Neuron (in vitro differentiated cells): ENCODE data around the gene ARSG.

Experiments
- H2AFZ ChIP-seq: one replicate; pipeline ENCODE4 v1.6.1; 2013; ENCODE audit warnings: low read depth, mild to moderate bottlenecking, inconsistent platforms, low read length, moderate library complexity
- H3K27me3 ChIP-seq: one replicate; pipeline ENCODE4 v1.6.1; 2013; ENCODE audit warnings: low read length; ENCODE audit not compliant: insufficient read depth
- H3K36me3 ChIP-seq: one replicate; pipeline ENCODE4 v1.6.1; 2013; ENCODE audit warnings: low read length; ENCODE audit not compliant: insufficient read depth
- H3K4me1 ChIP-seq: one replicate; pipeline ENCODE4 v1.6.1; 2013; ENCODE audit warnings: low read length; ENCODE audit not compliant: insufficient read depth
- H3K4me3 ChIP-seq: 2 replicates; pipeline ENCODE4 v1.5.1; 2013; ENCODE audit warnings: mild to moderate bottlenecking, low read length, moderate library complexity
- H3K9me3 ChIP-seq: one replicate; pipeline ENCODE4 v1.6.1; 2013; ENCODE audit warnings: low read length

The ARSG gene

DNA sequence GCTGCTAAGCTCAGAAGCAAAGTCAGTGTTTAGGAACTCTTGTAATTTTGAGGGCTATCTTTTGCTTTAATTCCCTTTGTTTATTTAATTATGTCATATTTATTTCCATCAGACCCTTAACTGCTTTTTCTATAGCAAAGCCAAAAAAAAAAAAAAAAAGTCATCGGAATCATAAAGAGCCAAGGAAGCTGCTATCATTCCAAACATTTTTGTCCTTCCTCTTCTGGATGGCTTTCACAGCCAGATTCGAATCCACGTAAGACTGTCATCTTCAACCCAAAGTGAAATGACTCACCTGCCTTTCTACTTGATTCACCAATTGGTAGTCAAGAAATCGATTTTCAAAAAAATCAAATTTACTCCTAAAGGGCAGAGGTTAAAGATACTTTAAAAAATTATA is 127.6 kb downstream of the ARSG start:
- no peak overlapping the region for H3K4me3 ChIP-seq
- H3K27me3 ChIP-seq, result no peaks in the 10 kb centered on the region
- H3K4me1 ChIP-seq, result no peaks in the 10 kb centered on the region
- H3K36me3 ChIP-seq, result peaks cover 22% of the 10 kb centered on the region
- H2AFZ ChIP-seq, result no peak overlapping the region
- peaks cover 2% of the 10 kb centered on the region for H3K9me3 ChIP-seq

DNA sequence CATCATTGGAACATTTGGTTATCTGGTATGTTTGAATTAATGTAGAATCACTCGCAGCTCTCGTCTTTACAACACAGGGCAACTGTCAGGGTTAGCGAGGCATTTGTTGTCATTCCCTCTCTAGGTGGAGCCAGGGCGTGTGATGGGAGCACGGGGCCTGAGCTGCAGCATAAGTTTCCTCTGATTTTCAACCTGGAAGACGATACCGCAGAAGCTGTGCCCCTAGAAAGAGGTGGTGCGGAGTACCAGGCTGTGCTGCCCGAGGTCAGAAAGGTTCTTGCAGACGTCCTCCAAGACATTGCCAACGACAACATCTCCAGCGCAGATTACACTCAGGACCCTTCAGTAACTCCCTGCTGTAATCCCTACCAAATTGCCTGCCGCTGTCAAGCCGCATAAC is 128.8 kb downstream of the ARSG start:
- peaks cover 2% of the 10 kb centered on the region for H3K9me3 ChIP-seq
- H2AFZ ChIP-seq, result no peak overlapping the region
- no peaks in the 10 kb centered on the region for H3K4me1 ChIP-seq
- H3K36me3 ChIP-seq, result peaks cover 25% of the 10 kb centered on the region
- no peak overlapping the region for H3K4me3 ChIP-seq
- no peaks in the 10 kb centered on the region for H3K27me3 ChIP-seq

GRCh38 chr17:68421486-68421885 is 130.2 kb downstream of the ARSG start:
- Histone ChIP-seq H3K36me3 (peaks cover 28% of the 10 kb centered on the region), H3K9me3 (peaks cover 2% of the 10 kb centered on the region), H3K4me1 (no peaks in the 10 kb centered on the region), H3K4me3 (no peak overlapping the region), H2AFZ (no peak overlapping the region), H3K27me3 (no peaks in the 10 kb centered on the region)

GRCh38 chr17:68422821-68423220 is 131.5 kb downstream of the ARSG start:
- no peak overlapping the region for H3K4me3 ChIP-seq
- H3K27me3 ChIP-seq, result no peaks in the 10 kb centered on the region
- peaks cover 2% of the 10 kb centered on the region for H3K9me3 ChIP-seq
- no peaks in the 10 kb centered on the region for H3K4me1 ChIP-seq
- H2AFZ ChIP-seq, result no peak overlapping the region
- H3K36me3 ChIP-seq, result peaks cover 28% of the 10 kb centered on the region

GRCh38 chr17:68423251-68423650 is 132.0 kb downstream of the ARSG start:
- no peaks in the 10 kb centered on the region for H3K4me1 ChIP-seq
- H3K27me3 ChIP-seq, result no peaks in the 10 kb centered on the region
- no peak overlapping the region for H2AFZ ChIP-seq
- peaks cover 2% of the 10 kb centered on the region for H3K9me3 ChIP-seq
- peaks cover 28% of the 10 kb centered on the region for H3K36me3 ChIP-seq
- no peak overlapping the region for H3K4me3 ChIP-seq

DNA sequence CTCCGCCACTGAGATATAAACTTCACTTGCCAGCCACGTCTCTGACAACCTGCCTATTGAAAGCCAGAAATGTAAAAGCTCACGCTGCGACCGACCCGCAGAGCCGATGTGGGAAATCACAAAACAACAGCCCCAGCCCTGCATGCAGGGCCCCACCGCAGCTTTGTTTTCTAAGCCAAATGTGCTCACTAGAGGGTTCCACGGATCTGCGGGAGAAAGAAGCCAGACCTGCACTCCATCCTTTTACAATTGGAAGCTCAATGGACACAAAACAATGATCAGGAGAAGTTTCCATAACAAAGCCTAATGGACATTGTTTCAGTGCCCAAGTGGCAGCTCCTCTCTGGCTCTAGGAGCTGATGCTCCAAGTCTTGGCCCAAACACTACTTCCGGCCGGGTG is 132.9 kb downstream of the ARSG start:
- peaks cover 35% of the 10 kb centered on the region for H3K36me3 ChIP-seq
- H3K27me3 ChIP-seq, result no peaks in the 10 kb centered on the region
- peaks cover 2% of the 10 kb centered on the region for H3K9me3 ChIP-seq
- H3K4me3 ChIP-seq, result no peak overlapping the region
- no peak overlapping the region for H2AFZ ChIP-seq
- H3K4me1 ChIP-seq, result no peaks in the 10 kb centered on the region

DNA sequence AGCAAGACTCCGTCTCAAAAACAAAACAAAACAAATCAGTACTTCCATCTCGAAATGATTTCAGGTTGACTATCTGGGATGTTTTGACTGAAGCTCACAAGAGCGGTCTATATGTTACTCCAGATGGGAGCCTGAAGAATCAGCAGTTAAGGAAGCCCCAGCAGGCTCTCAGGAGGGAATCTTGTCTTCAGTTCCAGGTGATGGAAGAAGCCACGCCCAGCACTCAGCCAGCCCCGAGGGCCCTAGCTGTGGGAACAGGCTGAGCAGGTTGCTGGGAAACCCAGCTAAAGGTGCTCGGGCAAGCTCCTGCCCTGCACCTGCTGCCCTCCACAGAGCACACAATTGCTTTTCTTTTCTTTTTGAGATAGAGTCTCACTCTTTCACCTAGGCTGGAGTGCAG is 133.6 kb downstream of the ARSG start:
- no peaks in the 10 kb centered on the region for H3K9me3 ChIP-seq
- H3K4me3 ChIP-seq, result no peak overlapping the region
- H2AFZ ChIP-seq, result no peak overlapping the region
- H3K4me1 ChIP-seq, result no peaks in the 10 kb centered on the region
- peaks cover 37% of the 10 kb centered on the region for H3K36me3 ChIP-seq
- no peaks in the 10 kb centered on the region for H3K27me3 ChIP-seq

DNA sequence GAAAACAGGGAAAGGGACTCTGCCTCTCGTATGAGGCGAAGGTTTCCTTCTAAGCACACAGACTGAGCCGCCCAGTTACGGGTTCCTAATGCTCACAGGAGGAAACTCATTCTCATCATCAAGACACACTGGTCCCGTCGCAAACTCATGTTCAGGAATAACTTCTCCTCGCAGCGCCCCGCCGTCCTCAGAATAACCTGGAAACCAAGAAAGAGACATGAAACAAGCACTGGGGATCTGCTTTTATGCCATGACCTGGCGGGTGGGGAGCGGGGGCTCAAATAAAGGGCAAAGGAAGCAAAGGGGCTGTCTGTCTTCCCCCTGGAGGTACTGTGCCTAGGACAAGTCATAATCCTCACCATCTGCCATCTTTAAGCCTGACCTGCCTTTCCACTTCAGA is 134.7 kb downstream of the ARSG start:
- no peaks in the 10 kb centered on the region for H3K9me3 ChIP-seq
- H2AFZ ChIP-seq, result no peak overlapping the region
- H3K36me3 ChIP-seq, result peaks cover 38% of the 10 kb centered on the region
- no peaks in the 10 kb centered on the region for H3K27me3 ChIP-seq
- H3K4me3 ChIP-seq, result no peak overlapping the region
- H3K4me1 ChIP-seq, result no peaks in the 10 kb centered on the region

DNA sequence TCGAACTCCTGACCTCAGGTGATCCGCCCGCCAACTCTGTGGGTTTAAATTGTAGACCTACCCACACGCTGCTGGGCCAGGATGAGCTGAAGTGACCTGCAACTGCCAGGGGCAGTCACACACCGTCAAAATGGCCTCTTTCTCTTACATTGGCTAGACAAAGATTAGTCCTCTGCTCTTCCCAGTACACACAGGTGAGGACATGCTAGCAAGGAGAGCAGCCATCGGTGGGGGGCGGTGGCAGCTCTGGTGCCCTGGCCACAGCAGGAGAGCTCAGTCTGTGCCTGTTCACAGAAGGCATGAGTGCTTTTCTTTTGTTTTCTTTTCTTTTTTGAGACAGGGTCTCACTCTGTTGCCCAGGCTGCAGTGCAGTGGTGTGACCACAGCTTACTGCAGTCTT is 136.3 kb downstream of the ARSG start:
- Histone ChIP-seq H3K4me1 (no peaks in the 10 kb centered on the region), H3K27me3 (no peaks in the 10 kb centered on the region), H3K9me3 (no peaks in the 10 kb centered on the region), H3K4me3 (no peak overlapping the region), H3K36me3 (peaks cover 35% of the 10 kb centered on the region), H2AFZ (no peak overlapping the region)

DNA sequence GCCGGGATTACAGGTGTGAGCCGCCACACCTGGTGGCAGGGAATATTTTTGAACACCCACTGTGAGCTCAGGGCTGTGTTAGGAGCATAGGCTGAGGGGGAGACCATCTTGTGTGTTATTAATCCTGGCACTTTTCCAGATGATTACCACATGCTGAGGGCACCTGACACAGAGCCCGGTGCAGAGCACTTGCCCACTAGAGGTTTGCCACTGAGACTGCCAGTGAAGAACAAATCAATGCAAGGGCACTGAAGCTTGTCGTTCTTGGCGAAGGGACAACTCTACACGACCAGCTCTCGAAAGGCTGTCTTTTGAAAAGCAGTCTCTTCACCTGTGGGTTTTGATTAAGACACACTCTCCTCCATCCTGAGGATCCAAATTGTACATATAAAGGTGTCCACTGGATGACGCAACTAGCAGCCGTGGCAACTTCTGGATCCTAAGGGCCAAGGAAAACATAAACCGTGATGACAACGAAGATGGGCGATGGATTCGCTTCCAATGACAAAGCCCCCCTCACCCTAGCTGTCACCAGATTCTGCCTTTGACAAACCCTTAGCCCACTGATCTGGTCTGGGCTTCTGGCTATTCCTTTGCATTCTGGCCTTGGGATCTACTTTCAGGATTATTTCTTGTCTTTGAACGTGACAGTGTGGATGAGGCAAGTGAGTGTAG is 137.3 kb downstream of the ARSG start:
- peaks cover 29% of the 10 kb centered on the region for H3K36me3 ChIP-seq
- H3K9me3 ChIP-seq, result no peaks in the 10 kb centered on the region

DNA sequence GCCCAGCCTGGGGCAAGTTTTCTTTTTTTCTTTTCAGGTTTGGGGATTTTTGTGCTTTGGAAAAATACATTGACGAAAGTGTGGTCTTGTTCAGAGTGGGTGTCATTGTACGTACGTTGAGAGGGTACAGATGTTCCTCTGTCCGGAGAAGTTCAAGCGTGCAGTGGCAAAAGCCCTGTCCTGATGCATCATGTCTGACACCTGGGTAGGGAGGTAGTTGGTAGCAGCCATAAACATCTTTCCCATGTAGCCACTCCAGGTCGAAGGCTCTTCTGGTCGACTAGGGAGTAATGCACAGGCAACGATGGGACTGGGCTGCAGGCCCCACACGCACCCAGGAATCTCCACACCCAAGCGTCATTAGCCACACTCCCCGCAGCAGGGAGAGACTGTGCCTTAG is 138.6 kb downstream of the ARSG start:
- H3K9me3 ChIP-seq, result no peaks in the 10 kb centered on the region
- H3K27me3 ChIP-seq, result no peaks in the 10 kb centered on the region
- peaks cover 31% of the 10 kb centered on the region for H3K36me3 ChIP-seq

More for the DNA sequence above, 137.3 kb downstream of the ARSG start:
- Histone ChIP-seq H3K4me1 (no peaks in the 10 kb centered on the region), H3K4me3 (no peak overlapping the region), H2AFZ (no peak overlapping the region), H3K27me3 (no peaks in the 10 kb centered on the region)

DNA sequence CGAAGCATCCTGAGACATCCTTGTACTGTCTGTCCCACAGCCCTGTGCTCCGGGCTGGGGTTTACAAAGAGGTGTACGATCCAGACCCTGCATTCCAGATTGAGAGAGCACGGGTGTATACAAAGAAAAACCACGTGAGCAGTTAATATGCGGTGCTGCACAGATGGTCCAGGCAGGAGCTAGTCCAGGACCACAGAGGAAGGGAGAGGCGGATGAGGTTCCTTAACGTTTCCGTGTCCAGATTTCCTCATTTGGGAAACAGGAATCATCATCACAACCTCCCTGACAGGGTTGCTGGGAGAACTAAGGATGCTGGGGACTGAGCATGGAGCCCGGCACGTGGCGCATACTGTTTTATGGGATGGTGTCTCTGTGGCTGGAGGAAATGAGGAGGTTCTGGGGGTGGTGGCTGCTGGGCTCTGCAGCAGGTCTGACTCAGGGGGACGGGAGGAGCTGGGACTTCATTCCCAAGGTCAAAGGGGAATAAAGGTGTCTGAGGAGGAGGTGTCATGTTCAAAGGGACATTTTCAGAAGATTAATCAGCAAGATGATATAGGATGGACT is 139.8 kb downstream of the ARSG start:
- no peaks in the 10 kb centered on the region for H3K4me1 ChIP-seq
- no peaks in the 10 kb centered on the region for H3K27me3 ChIP-seq
- H3K36me3 ChIP-seq, result peaks cover 31% of the 10 kb centered on the region
- no peaks in the 10 kb centered on the region for H3K9me3 ChIP-seq
- H2AFZ ChIP-seq, result no peak overlapping the region
- H3K4me3 ChIP-seq, result no peak overlapping the region

More for the DNA sequence above, 138.6 kb downstream of the ARSG start:
- Histone ChIP-seq H3K4me1 (no peaks in the 10 kb centered on the region), H3K4me3 (no peak overlapping the region), H2AFZ (no peak overlapping the region)

GRCh38 chr17:68431661-68432071 is 140.4 kb downstream of the ARSG start:
- Histone ChIP-seq H3K27me3 (no peaks in the 10 kb centered on the region), H3K4me3 (no peak overlapping the region), H3K36me3 (peaks cover 31% of the 10 kb centered on the region), H3K9me3 (no peaks in the 10 kb centered on the region), H2AFZ (no peak overlapping the region), H3K4me1 (no peaks in the 10 kb centered on the region)
